ENCODE data around the gene ERGIC1.

The ERGIC1 gene

GRCh38 chr5:172904312-172904642 is 70.2 kb downstream of the ERGIC1 start:
- Histone ChIP-seq H3K9me2 (replicated peaks; ENCODE audit: control insufficient read depth, low read length) (no peaks in the 10 kb centered on the region), H3K9me3 (ENCODE audit: control insufficient read depth, insufficient read depth, low read length) (no peaks in the 10 kb centered on the region), H3F3A (ENCODE audit: control insufficient read depth, insufficient read depth) (no peaks in the 10 kb centered on the region), H4K20me1 (ENCODE audit: control insufficient read depth, insufficient read depth, low read depth, low read length) (no peaks in the 10 kb centered on the region), H3K79me2 (ENCODE audit: control insufficient read depth, low read length) (no peaks in the 10 kb centered on the region), H3K27me3 (ENCODE audit: control insufficient read depth, low read length) (no peaks in the 10 kb centered on the region), H3K4me1 (ENCODE audit: control insufficient read depth, low read length) (no peaks in the 10 kb centered on the region), H3K4me2 (ENCODE audit: low read length) (no peak overlapping the region), H3K4me3 (ENCODE audit: low read length) (no peak overlapping the region), H3K36me3 (ENCODE audit: control insufficient read depth, low read length) (no peaks in the 10 kb centered on the region), H3K27ac (ENCODE audit: low read depth, low read length) (no peak overlapping the region)
- no peak for TF ChIP-seq CTCF (IDR thresholded peaks at IDR 0.05; ENCODE audit: low read depth, low read length, poor library complexity, severe bottlenecking)
- TF ChIP-seq EZH2phosphoT487 (IDR thresholded peaks at IDR 0.05; ENCODE audit: borderline replicate concordance, low read length), result no peak

- Histone ChIP-seq H3K27ac (ENCODE audit: low read depth, low read length) (no peak overlapping the region), H3K36me3 (ENCODE audit: control insufficient read depth, low read length) (no peaks in the 10 kb centered on the region), H3K4me2 (ENCODE audit: low read length) (no peak overlapping the region), H3K4me1 (ENCODE audit: control insufficient read depth, low read length) (no peaks in the 10 kb centered on the region), H3K79me2 (ENCODE audit: control insufficient read depth, low read length) (no peaks in the 10 kb centered on the region), H3K9me3 (ENCODE audit: control insufficient read depth, insufficient read depth, low read length) (no peaks in the 10 kb centered on the region), H3K9me2 (replicated peaks; ENCODE audit: control insufficient read depth, low read length) (no peaks in the 10 kb centered on the region), H3F3A (ENCODE audit: control insufficient read depth, insufficient read depth) (no peaks in the 10 kb centered on the region), H3K4me3 (ENCODE audit: low read length) (no peak overlapping the region), H4K20me1 (ENCODE audit: control insufficient read depth, insufficient read depth, low read depth, low read length) (no peaks in the 10 kb centered on the region), H3K27me3 (ENCODE audit: control insufficient read depth, low read length) (no peaks in the 10 kb centered on the region)
- TF ChIP-seq EZH2phosphoT487 (IDR thresholded peaks at IDR 0.05; ENCODE audit: borderline replicate concordance, low read length) (no peak), CTCF (IDR thresholded peaks at IDR 0.05; ENCODE audit: low read depth, low read length, poor library complexity, severe bottlenecking) (no peak)
Measured at GRCh38 chr5:172904643-172905345, 70.7 kb downstream of the ERGIC1 start.

DNA sequence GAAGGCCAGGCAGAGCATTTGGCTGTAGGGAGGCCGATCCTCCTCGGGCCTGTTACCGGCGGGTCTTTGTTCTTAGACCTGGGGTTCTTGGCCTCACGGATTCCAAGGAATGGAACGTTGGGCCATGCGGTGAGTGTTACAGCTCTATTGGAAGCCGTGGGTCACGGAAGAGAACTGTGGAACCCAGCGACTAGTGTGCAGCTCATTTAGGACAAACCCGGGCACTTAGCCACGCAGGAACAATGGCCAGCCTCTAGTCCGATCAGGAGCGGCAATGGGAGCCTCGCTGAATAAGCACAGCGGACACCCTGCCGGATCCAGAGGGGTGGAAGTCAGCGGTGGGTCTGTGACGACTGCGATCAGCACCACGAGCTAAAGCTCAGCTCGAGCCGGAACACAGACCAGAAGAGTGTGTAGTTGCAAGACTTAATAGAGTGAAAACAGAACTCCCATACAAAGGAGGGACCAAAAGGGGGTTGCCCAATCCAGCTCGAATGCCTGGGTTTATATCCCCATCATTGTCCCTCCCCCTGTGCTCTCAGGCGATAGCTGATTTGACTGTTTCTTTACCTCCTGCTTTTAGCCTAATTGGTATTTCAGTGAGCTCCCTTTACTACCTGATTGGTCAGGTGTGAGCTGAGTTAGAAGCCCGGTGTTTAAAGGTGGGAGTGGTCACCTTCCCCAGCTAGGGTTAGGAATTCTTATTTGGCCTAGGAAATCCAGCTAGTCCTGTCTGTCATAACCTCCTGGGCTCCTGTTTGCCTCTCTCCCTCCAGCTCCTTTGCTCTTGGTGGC is 71.5 kb downstream of the ERGIC1 start:
- Histone ChIP-seq H4K20me1 (ENCODE audit: control insufficient read depth, insufficient read depth, low read depth, low read length) (no peaks in the 10 kb centered on the region), H3F3A (ENCODE audit: control insufficient read depth, insufficient read depth) (no peaks in the 10 kb centered on the region), H3K79me2 (ENCODE audit: control insufficient read depth, low read length) (no peaks in the 10 kb centered on the region), H3K4me3 (ENCODE audit: low read length) (no peak overlapping the region), H3K9me2 (replicated peaks; ENCODE audit: control insufficient read depth, low read length) (no peaks in the 10 kb centered on the region), H3K36me3 (ENCODE audit: control insufficient read depth, low read length) (no peaks in the 10 kb centered on the region), H3K9me3 (ENCODE audit: control insufficient read depth, insufficient read depth, low read length) (no peaks in the 10 kb centered on the region), H3K4me2 (ENCODE audit: low read length) (no peak overlapping the region), H3K27ac (ENCODE audit: low read depth, low read length) (no peak overlapping the region), H3K27me3 (ENCODE audit: control insufficient read depth, low read length) (no peaks in the 10 kb centered on the region), H3K4me1 (ENCODE audit: control insufficient read depth, low read length) (no peaks in the 10 kb centered on the region)
- TF ChIP-seq EZH2phosphoT487 (IDR thresholded peaks at IDR 0.05; ENCODE audit: borderline replicate concordance, low read length) (no peak), CTCF (IDR thresholded peaks at IDR 0.05; ENCODE audit: low read depth, low read length, poor library complexity, severe bottlenecking) (no peak)
